ENCODE measurements around the gene ANKRD33B. TPM values are rescaled to one million over a fixed set of nuclear protein-coding genes. Genes with fewer than 3 reads are reported as not detected.

Gene ANKRD33B
- total and polyA plus RNA-seq, 2 of the 8 experiments (the other 6 are each of a cell fraction or from before 2014, with no cell fraction given), result 6.9 to 20.6 TPM

DNA sequence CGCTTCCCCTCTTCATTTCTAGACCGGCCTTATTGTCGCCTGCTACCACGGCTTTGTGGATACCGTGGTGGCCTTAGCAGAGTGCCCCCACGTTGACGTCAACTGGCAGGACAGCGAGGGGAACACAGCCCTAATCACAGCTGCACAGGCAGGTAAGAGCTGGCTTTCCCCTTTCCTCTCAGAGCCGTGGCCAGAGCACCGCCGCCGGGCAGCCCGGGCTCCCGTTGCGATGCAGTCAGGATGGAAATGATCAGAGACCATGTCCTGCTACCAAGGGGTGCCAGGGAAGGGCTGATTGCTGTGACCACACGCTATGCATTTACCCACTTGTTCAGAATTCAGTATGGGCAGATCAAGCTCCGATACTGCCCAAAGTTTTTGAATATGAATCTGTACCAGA lies 54.4 kb downstream of the ANKRD33B start:
- CTCF ChIA-PET (ENCODE audit: partially characterized antibody), result interaction anchor here (1.4 to 6.2 kb wide), 5 partner anchors 10 to 166 kb away, joined by 4 to 47 read pairs (median 6); no protein-coding TSS in a partner anchor
- Histone ChIP-seq H3K9ac (replicated peaks in 1 of 4; ENCODE audit: extremely low read depth in 1 of 4, low read depth in 3 of 4, low read length in 3 of 4) (no peak overlapping the region), H4K8ac (ENCODE audit: extremely low read depth, insufficient read depth, low read length) (no peak overlapping the region; the same call in 1 of the 2 replicates), H3K18ac (ENCODE audit: extremely low read depth, low read length) (no peak overlapping the region), H3K27ac (ENCODE audit: low read depth, low read length) (no peak overlapping the region; the same call in 1 of the 2 replicates), H4K5ac (ENCODE audit: insufficient read length, low read depth, low read length) (no peak overlapping the region), H2BK15ac (ENCODE audit: low read length) (no peak overlapping the region), H3K27me3 (replicated peaks in 1 of 4; ENCODE audit: control insufficient read depth in 3 of 4, extremely low read depth in 1 of 4, insufficient read depth in 3 of 4, low read length in 3 of 4) (no peaks in the 10 kb centered on the region), H3K23ac (ENCODE audit: insufficient read length) (no peak overlapping the region), H2AK5ac (ENCODE audit: low read depth, low read length) (no peak overlapping the region), H4K91ac (replicated peaks; ENCODE audit: insufficient read length, low read length) (no peak overlapping the region), H2AFZ (ENCODE audit: low read length) (no peak overlapping the region), H4K20me1 (replicated peaks in 1 of 2; ENCODE audit: control insufficient read depth in 1 of 2, insufficient read depth in 2 of 2, low read length in 2 of 2) (no peaks in the 10 kb centered on the region), H3K4me3 (ENCODE audit: extremely low read depth in 1 of 4, insufficient read depth in 2 of 4, low read depth in 3 of 4, low read length in 4 of 4) (no peak overlapping the region), H3K14ac (ENCODE audit: insufficient read length) (no peak overlapping the region), H2BK20ac (ENCODE audit: low read length) (no peak overlapping the region), H3K9me3 (ENCODE audit: insufficient read depth in 2 of 2, low read depth in 1 of 2, low read length in 1 of 2) (no peaks in the 10 kb centered on the region), H3K36me3 (ENCODE audit: control insufficient read depth in 2 of 4, insufficient read depth in 4 of 4, low read length in 3 of 4) (no peaks in the 10 kb centered on the region), H2BK12ac (ENCODE audit: low read depth, low read length) (no peak overlapping the region), H3K79me1 (ENCODE audit: low read depth, low read length) (no peaks in the 10 kb centered on the region), H2BK5ac (ENCODE audit: low read depth, low read length) (no peak overlapping the region), H3K23me2 (ENCODE audit: low read depth, low read length) (no peaks in the 10 kb centered on the region; the same call in 1 of the 2 replicates), H3K4me2 (ENCODE audit: insufficient read depth in 1 of 2, low read depth in 2 of 2, low read length in 2 of 2) (no peak overlapping the region), H2BK120ac (replicated peaks; ENCODE audit: low read depth, low read length) (no peak overlapping the region), H3K56ac (replicated peaks; ENCODE audit: insufficient read length, low read depth, low read length) (no peak overlapping the region), H3K4ac (replicated peaks; ENCODE audit: insufficient read length, low read depth, low read length) (no peak overlapping the region), H3K79me2 (ENCODE audit: control insufficient read depth in 1 of 2, insufficient read depth in 2 of 2, low read length in 2 of 2) (no peaks in the 10 kb centered on the region), H3K4me1 (replicated peaks in 1 of 4; ENCODE audit: control insufficient read depth in 3 of 4, insufficient read depth in 4 of 4, low read length in 3 of 4) (no peaks in the 10 kb centered on the region)
- DNase-seq (ENCODE audit: low read depth in 1 of 2, low spot score in 2 of 2) (no peak), FAIRE-seq (no peak)
- POLR2A ChIA-PET (ENCODE audit: partially characterized antibody), result interaction anchor here (0.7 kb wide), 1 partner anchor 10 kb away, joined by 3 read pairs; no protein-coding TSS in a partner anchor
- 96% methylated on average over 17 of the region's 17 CpGs; no CpG with 5 or more reads in 1 of the 2 experiments for WGBS, 2 experiments (ENCODE audit: extremely low coverage in 1 of 2, insufficient coverage in 1 of 2, insufficient read length in 1 of 2, insufficient replicate concordance in 2 of 2, low coverage in 1 of 2, low lambda C conversion rate in 2 of 2, missing lambda C conversion rate in 1 of 2)
- TF ChIP-seq FOSL1 (IDR thresholded peaks at IDR 0.05; ENCODE audit: insufficient read depth, low read depth, low read length) (no peak), JUN (IDR thresholded peaks at IDR 0.05; ENCODE audit: low read depth, low read length) (no peak), RAD21 (IDR thresholded peaks at IDR 0.05 in 1 of 2, conservative IDR thresholded peaks at IDR 0.05 in 1 of 2; ENCODE audit: low read depth in 2 of 2, low read length in 2 of 2) (no peak), YY1 (IDR thresholded peaks at IDR 0.05; ENCODE audit: low read depth, low read length) (no peak), POU5F1 (IDR thresholded peaks at IDR 0.05; ENCODE audit: low read depth, low read length) (no peak), CTBP2 (IDR thresholded peaks at IDR 0.05; ENCODE audit: borderline replicate concordance, insufficient read depth, insufficient read length, low read length) (no peak), GABPA (IDR thresholded peaks at IDR 0.05; ENCODE audit: borderline replicate concordance, insufficient read depth, low read length) (no peak), RXRA (IDR thresholded peaks at IDR 0.05; ENCODE audit: insufficient read depth, low read depth, low read length) (no peak), POLR2AphosphoS5 (IDR thresholded peaks at IDR 0.05; ENCODE audit: low read depth, low read length) (no peak), RNF2 (IDR thresholded peaks at IDR 0.05; ENCODE audit: borderline replicate concordance, low read depth, low read length, missing control alignments, poor library complexity, severe bottlenecking) (no peak), CREB1 (IDR thresholded peaks at IDR 0.05) (no peak), TCF12 (IDR thresholded peaks at IDR 0.05; ENCODE audit: low read depth, low read length) (no peak)
- TF ChIP-seq, protein P1, sequence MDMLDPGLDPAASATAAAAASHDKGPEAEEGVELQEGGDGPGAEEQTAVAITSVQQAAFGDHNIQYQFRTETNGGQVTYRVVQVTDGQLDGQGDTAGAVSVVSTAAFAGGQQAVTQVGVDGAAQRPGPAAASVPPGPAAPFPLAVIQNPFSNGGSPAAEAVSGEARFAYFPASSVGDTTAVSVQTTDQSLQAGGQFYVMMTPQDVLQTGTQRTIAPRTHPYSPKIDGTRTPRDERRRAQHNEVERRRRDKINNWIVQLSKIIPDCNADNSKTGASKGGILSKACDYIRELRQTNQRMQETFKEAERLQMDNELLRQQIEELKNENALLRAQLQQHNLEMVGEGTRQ (IDR thresholded peaks at IDR 0.05; ENCODE audit: low read length), result no peak
